ENCODE data around the gene CASKIN2. TPM values are rescaled to one million over a fixed set of nuclear protein-coding genes. Genes with fewer than 3 reads are reported as not detected.

The CASKIN2 gene
- total and polyA plus RNA-seq, 2 of the 4 experiments (the other 2 are of a cell fraction) = 2.9 to 6.9 TPM

- no peak for TF ChIP-seq BHLHE40 (IDR thresholded peaks at IDR 0.05; ENCODE audit: low read depth, low read length)
Measured at GRCh38 chr17:75509528-75510258, 5.6 kb downstream of the CASKIN2 start (continued).

DNA sequence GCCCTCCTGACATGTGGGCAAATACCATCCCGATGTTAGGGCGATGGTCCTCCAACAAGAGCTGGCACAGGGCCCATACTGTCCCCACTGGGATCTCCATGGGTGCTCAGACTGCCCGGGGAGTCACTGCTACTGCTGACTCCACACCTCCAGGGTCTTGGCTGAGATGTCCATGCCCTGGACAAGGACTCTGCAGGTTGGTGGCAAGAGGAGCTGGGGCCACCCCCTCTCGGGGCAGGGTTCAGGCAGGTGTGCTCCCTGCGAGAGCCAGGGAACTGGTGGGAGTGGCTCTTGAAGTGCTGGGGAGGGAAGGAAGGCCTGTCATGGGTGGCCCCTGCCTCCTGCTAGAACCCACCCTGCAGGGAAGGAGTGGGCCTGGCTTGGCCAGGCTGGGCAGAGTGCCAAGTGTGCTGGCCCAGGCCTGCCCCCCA is 6.4 kb downstream of the CASKIN2 start:
- ATAC-seq (ENCODE audit: low read depth) (no peak), DNase-seq (no peak)
- Histone ChIP-seq H3K36me3 (ENCODE audit: control insufficient read depth, insufficient read depth, low read length) (peaks cover 35% of the 10 kb centered on the region), H2BK5ac (ENCODE audit: low read depth, low read length, poor library complexity, severe bottlenecking) (no peak overlapping the region), H3K79me1 (ENCODE audit: low read depth in 1 of 2, low read length in 2 of 2) (peaks cover 24 to 55% of the 10 kb centered on the region in 2 experiments), H3K14ac (replicated peaks; ENCODE audit: low read depth, low read length) (no peak overlapping the region), H3K9ac (ENCODE audit: low read depth, low read length) (no peak overlapping the region), H4K91ac (ENCODE audit: insufficient read depth, low read depth, low read length) (no peak overlapping the region), H4K5ac (ENCODE audit: low read depth, low read length) (no peak overlapping the region), H3K9me1 (ENCODE audit: insufficient read depth, low read length) (peaks cover 9% of the 10 kb centered on the region; the same call in 1 of the 2 replicates), H3K23ac (ENCODE audit: low read depth, low read length) (no peak overlapping the region), H4K20me1 (ENCODE audit: insufficient read depth, low read length) (peaks cover 32% of the 10 kb centered on the region), H3K18ac (ENCODE audit: low read depth, low read length) (no peak overlapping the region), H3K56ac (ENCODE audit: extremely low read depth, insufficient read depth, low read length) (no peak overlapping the region), H3K27ac (ENCODE audit: insufficient read depth, low read length) (no peak overlapping the region), H3K4ac (ENCODE audit: low read depth, low read length) (no peak overlapping the region), H2AFZ (replicated peaks; ENCODE audit: low read length, poor library complexity) (peak overlapping the region; percentile 51), H2BK120ac (ENCODE audit: low read depth, low read length) (no peak overlapping the region), H4K8ac (ENCODE audit: low read depth in 2 of 2, low read length in 2 of 2) (no peak overlapping the region), H3K4me3 (ENCODE audit: insufficient read depth, low read depth, low read length) (no peak overlapping the region), H2AK5ac (ENCODE audit: low read depth, low read length) (no peak overlapping the region), H2AK9ac (replicated peaks; ENCODE audit: low read depth, low read length, poor library complexity) (peak overlapping the region; percentile 70), H2BK15ac (ENCODE audit: low read depth, low read length) (no peak overlapping the region), H3K4me1 (ENCODE audit: control insufficient read depth, insufficient read depth, low read length) (peaks cover 11% of the 10 kb centered on the region), H3K27me3 (ENCODE audit: control insufficient read depth, insufficient read depth, low read length) (no peaks in the 10 kb centered on the region), H3K4me2 (ENCODE audit: low read depth, low read length) (no peak overlapping the region), H2BK20ac (ENCODE audit: low read depth, low read length) (no peak overlapping the region), H3K9me3 (ENCODE audit: control insufficient read depth, insufficient read depth, low read length) (no peaks in the 10 kb centered on the region)
- 77% methylated on average over 5 of the region's 5 CpGs; no CpG with 5 or more reads in 1 of the 2 experiments for WGBS, 2 experiments (ENCODE audit: extremely low coverage in 2 of 2, insufficient read length in 1 of 2)
- dilution Hi-C loops (cut with HindIII; ENCODE audit: low sequenced_read_pairs, unreplicated experiment) = no loop called here
- in situ Hi-C loops (cut with MboI; ENCODE audit: low sequenced_read_pairs) = no loop called here
- TF ChIP-seq SMC3 (IDR thresholded peaks at IDR 0.05; ENCODE audit: low read depth, low read length) = no peak
- TF ChIP-seq RCOR1 (IDR thresholded peaks at IDR 0.05; ENCODE audit: insufficient replicate concordance, low read length) = no peak
- TF ChIP-seq, protein P1, sequence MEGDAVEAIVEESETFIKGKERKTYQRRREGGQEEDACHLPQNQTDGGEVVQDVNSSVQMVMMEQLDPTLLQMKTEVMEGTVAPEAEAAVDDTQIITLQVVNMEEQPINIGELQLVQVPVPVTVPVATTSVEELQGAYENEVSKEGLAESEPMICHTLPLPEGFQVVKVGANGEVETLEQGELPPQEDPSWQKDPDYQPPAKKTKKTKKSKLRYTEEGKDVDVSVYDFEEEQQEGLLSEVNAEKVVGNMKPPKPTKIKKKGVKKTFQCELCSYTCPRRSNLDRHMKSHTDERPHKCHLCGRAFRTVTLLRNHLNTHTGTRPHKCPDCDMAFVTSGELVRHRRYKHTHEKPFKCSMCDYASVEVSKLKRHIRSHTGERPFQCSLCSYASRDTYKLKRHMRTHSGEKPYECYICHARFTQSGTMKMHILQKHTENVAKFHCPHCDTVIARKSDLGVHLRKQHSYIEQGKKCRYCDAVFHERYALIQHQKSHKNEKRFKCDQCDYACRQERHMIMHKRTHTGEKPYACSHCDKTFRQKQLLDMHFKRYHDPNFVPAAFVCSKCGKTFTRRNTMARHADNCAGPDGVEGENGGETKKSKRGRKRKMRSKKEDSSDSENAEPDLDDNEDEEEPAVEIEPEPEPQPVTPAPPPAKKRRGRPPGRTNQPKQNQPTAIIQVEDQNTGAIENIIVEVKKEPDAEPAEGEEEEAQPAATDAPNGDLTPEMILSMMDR (conservative IDR thresholded peaks at IDR 0.05; ENCODE audit: low read depth, low read length) = no peak
- TF ChIP-seq RFX5 (IDR thresholded peaks at IDR 0.05; ENCODE audit: low read depth, low read length) = no peak
- TF ChIP-seq MAFK (IDR thresholded peaks at IDR 0.05; ENCODE audit: low read depth, low read length) = no peak
- TF ChIP-seq, protein P2, sequence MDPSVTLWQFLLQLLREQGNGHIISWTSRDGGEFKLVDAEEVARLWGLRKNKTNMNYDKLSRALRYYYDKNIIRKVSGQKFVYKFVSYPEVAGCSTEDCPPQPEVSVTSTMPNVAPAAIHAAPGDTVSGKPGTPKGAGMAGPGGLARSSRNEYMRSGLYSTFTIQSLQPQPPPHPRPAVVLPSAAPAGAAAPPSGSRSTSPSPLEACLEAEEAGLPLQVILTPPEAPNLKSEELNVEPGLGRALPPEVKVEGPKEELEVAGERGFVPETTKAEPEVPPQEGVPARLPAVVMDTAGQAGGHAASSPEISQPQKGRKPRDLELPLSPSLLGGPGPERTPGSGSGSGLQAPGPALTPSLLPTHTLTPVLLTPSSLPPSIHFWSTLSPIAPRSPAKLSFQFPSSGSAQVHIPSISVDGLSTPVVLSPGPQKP (IDR thresholded peaks at IDR 0.05; ENCODE audit: borderline replicate concordance, low read depth, low read length) = no peak
- no peak for TF ChIP-seq USF2 (IDR thresholded peaks at IDR 0.05; ENCODE audit: low read depth, low read length)
- TF ChIP-seq RAD21 (IDR thresholded peaks at IDR 0.05; ENCODE audit: low read length) = no peak
- TF ChIP-seq CHD1 (IDR thresholded peaks at IDR 0.05; ENCODE audit: low read depth, low read length) = no peak
- no peak for TF ChIP-seq FOS (IDR thresholded peaks at IDR 0.05; ENCODE audit: low read depth, low read length)
- ChIA-PET CTCF (interaction anchor here (0.6 kb wide), 1 partner anchor 282 kb away, joined by 3 read pairs; no protein-coding TSS in a partner anchor), POLR2A (ENCODE audit: unreplicated experiment) (no interaction called here)
- BruUV-seq (replicated peaks) = no TSS peak
- intact Hi-C loops (cut with micrococcal nuclease) = no loop called here

Data from IMR-90 (cell line).